ENCODE measurements around the gene GREB1.

GRCh38 chr2:11537951-11538350, 4.1 kb downstream of the GREB1 start:
- TF ChIP-seq CTCF (conservative IDR thresholded peaks at IDR 0.05) (no peak), EZH2 (IDR thresholded peaks at IDR 0.05; ENCODE audit: low read depth) (no peak)
